DMS53 treated with DMSO at 0.1 percent for 48 hours (cell line): ENCODE results near the gene USP48.

ENCODE experiments used
- DNase-seq: peaks from one replicate; lab custom pipeline; 2025; ENCODE audit not compliant: unreplicated experiment; lab: John Stamatoyannopoulos, UW

The USP48 gene

DNA sequence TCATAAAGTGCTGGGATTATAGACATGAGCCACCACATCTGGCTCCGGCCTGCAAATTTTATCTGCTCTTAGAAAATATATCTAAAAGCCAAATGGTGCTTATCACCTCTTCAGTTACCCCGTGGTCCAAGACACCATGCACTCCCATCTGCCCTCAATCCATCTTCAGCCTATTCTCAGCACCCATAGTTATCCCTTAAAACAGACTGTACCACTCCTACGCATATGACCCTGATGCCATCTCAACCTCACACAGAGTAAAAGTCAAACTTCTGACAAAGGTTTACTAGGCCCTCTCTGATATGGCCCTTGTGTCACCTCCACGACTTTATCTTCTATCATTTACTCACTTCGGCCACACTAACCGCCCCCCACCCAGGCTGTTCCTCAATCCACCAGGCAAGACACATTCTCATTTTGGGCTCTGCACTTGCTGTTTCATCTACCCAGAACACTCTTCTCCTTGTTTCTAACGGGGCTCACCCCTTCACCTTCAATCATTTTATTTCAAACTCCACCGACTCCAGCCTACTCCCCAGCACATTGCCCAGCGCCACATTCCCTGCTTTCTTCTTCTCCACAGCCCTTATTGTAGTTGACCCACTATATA is 33.0 kb downstream of the USP48 start:
- DNase-seq: no peak

DNA sequence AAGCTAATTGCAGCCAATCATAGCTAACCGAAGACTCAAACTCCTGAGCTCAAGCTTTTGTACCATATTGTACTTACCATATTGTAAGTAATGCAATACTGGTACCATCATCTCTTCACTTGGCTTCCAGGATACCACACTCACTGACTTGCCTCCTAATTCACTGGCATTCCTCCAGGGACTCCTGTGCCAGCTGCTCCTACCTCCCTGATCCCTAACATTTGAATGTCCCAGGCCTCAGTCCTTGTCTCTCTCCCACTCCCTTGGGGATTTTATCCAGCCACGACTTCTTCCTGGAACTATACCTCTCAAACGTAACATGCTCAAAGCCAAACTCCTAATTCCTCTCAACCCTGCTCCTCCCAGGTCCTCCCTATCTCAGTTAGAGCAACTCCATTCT is 33.8 kb downstream of the USP48 start:
- DNase-seq: no peak

DNA sequence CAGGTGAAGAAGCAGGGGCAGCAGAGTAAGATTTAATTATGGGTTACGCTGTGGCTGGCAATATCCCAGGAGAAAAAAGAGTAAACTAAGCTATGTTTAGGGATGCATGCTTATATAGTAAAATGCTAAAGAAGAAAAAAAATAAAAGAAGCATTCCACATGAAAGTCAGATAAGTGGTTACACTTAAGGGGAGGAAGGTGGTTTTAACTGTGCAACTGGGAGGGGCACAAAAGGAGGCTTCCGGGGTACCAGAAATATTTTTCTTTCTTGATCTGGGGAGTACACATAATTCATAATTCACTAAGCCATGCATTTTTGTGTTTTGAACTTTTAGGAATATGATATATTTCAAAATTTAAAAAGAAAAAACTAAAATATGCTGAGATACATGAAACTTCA is 39.5 kb downstream of the USP48 start:
- DNase-seq: no peak

DNA sequence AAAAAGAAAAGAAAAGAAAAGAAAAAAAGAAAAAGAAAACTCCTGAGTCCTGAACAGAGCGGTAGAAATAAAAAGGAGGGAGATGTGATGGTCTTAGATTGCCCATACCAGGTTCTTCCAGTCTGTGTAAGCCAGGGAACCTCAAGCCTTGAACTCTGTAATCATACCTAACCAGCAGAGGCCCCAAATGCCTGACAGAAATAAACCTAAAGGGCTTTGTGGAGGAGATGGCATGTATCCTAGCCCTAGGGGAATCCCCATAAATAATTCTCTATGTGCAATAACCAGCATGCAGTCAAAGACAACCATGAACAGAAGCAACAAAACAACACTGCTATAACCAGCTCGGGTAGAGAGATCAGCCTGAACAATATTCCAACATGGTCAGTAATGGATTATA is 40.4 kb downstream of the USP48 start:
- no peak for DNase-seq

DNA sequence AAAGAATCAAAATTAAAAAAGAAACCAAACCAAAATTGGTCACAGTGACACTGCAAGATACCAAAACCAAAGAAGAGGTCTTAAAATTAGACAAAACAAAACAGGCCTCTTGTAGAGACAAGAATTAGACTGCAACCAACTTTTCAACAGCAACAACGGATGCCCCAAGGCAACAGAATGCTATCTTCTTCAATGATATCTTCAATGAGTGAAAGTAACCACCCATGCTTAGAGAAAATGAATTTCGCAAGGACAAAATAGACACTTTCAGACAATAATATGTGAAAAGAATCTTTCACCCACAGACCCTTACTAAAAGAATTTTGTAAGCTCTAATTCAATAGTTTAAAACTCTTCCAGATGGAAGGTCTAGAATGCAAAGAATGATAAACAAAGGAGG is 41.7 kb downstream of the USP48 start:
- DNase-seq: no peak

DNA sequence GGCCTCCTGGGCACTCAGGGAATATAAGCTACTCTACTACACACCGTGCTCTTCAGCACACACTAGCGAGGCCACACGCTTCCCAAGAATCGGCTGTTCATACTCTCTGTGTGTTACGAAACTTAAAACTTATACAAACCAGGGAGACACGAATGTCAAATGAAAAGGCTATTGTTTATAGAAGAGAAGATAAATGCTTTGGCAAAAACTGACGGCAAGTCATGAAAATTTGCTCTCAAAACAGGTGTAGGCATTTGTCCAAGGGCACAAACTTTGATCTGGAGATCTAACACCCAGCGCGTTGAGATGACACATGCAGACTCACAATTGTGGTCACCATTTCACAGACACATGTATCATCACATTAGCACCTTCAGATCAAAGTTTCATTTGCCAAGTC is 46.1 kb downstream of the USP48 start:
- DNase-seq: no peak

DNA sequence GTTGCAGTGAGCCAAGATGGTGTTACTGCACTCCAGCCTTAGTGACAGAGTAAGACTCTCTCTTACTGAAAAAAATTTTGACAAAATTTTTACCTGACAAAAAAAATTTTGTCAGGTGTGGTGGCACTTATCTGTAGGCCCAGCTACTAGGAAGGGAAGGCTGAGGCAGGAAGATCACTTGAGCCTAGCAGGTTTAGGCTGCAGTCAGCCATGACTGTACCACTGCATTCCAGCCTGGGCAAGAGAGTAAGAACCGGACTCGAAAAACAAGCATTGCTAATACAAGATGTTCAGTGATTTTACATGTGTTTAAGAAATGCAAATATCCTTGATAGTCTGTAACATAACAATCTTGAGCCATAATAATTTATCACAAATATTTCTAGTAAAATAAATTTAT is 46.9 kb downstream of the USP48 start:
- DNase-seq: no peak

DNA sequence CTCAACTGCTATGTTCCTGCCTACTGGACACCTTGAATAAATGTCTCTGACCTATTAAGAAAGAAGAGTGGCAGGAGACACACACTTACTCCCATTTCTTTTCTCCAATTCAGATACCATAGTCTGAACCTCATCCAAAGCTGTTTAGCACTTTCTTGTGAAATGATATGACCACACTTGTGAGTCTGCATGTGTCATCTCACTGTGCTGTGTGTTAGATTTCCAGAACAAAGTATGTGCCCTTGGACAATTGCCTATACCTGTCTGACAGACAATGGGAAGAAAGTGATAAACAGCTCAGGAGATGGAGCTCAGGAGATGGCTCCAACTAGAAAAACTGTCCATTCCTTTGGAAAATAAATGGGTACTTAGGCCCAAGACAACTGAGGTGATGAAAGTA is 48.4 kb downstream of the USP48 start:
- no peak for DNase-seq

DNA sequence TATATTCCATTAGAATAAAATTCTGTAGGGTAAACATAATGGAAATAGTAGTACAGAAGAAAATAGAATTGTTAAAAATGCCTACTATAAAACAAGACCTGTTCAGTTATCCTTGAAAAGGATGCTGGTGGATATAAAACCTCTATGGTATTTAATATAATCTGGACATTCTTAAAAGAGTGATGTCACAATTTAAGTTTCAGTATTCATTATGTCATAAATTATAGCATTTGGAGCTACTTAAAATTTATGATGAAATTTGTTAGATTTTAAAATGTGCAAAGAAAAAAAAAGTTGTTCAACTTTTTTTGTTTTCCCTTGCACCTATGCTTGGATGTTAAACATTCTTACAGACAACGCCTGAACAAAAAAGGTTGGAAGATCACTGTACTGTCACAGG is 50.3 kb downstream of the USP48 start:
- no peak for DNase-seq

DNA sequence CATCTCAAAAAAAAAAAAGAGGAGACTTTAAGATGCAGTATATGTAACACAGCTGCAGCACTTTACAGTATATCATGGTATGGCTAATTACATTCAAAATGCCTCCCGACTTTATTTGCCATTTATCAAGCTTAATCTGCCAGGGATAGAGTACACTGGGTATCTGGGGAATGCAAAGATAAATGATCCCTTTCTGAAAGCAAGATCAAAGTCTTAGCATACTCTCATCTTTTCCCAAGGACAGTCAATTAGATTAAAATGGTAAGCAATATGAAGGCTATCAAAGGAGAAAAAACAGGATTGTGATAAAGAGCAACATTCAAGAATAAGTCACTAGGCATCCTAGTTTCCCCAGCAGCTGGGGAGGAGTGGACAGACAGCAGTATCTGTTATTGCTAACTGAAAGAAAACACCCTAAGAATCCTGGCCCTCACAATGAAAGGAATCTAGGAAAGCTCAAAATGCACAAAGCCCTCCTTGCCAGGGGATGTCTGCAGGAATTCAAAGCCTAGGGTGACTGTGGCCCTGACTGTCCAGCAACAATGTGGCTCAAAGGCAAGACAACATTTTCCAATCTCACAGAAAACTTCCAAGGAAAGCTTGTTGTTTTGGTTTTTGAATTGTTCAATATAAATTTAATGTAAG is 57.1 kb downstream of the USP48 start:
- DNase-seq: no peak

DNA sequence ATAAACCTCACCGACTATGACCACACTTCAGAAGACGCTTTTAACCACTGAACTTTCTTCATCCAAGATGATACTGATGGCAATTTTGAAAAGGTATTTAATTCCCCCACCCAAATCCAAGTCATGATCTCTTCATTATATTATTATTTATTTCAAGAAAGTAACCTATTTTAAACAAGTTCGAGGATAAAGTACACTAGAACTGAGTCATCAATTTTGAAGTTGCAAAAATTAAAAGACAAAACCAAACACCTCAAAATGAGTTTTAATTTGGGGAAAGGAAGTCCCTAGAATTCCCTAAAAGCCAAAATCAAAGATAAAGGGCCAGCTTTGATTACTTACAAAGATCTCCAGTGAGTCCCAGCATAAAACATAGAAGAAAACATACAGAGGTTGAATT is 58.4 kb downstream of the USP48 start:
- DNase-seq: no peak

DNA sequence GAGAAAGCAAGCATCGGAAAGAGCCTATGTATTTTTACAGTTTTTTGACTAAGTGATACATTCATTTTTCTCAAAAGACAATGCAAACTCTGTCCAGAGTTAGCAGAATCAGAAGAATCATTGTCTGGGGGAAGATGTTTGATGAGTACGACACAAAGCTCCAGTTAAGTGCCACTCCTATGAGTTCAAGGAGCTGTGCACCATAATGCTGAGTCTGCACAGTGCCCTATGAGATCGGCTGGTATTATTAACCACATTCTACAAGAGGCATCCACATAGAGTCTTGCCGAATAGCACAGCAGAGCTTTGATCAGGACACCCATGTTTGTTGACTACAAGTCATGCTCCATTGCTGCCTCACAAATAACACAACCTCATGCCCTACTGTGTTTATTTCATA is 58.9 kb downstream of the USP48 start:
- no peak for DNase-seq

DNA sequence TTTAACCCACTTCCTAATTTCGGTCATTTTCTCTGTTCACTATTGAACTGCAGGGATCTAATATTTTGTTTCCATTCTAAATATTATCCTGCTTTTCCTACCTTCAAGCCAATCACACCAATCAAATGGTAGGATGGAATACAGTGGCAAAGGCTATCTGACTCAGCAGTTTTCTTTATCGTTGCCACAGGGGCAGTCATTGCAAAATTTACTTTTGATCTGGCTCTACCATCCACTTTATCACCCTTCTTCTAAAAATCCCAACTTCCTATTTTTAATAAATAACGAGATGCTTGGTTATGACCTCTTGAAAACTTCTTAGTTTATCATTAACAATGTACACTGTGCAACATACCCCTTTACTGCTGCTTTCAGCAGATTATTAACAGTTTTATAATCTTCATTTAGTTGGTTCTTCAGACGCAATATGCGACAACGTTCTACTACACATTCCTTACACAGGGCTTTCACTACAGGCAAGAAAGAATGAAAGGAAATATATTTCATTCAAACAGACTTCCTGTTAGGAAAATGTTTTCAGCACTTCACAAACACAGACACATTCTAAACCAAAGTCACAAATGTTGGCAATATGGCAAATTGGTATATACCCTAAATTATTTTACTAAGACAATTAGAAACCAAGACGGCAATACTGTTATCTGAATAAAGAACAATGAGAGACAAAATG is 61.5 kb downstream of the USP48 start:
- DNase-seq: no peak

DNA sequence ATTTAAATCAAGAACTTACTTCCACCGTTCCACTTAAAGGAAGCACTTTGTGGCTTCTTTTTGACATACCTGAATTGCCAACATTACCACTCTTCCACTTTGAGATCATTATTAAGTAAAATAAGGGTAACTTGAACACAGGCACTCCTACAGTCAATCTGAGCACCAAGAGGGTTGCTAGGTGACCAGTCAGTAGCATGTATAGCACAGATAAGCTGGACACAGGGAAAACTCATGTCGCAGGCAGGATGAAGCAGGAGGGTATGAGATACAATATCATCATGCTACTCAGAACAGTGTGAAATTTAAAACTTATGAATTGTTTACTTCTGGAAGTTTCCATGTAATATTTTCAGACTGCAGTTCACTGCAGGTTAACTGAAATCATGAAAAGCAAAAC is 66.8 kb downstream of the USP48 start:
- no peak for DNase-seq

DNA sequence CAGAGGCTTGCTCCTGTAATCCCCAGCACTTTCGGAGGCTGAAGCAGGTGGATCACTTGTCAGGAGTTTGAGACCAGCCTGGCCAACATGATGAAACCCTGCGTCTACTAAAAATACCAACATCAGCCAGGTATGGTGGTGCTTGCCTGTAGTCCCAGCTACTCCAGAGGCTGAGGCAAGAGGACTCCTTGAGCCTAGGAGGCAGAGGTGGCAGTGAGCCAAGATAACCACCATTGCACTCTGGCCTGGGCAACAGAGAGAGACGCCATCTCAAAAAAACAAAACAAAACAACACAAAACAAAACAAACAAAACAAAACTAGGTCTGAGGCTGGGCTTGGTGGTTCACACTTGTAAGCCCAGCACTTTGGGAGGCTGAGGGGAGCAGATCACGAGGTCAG is 75.1 kb downstream of the USP48 start:
- DNase-seq: no peak

DNA sequence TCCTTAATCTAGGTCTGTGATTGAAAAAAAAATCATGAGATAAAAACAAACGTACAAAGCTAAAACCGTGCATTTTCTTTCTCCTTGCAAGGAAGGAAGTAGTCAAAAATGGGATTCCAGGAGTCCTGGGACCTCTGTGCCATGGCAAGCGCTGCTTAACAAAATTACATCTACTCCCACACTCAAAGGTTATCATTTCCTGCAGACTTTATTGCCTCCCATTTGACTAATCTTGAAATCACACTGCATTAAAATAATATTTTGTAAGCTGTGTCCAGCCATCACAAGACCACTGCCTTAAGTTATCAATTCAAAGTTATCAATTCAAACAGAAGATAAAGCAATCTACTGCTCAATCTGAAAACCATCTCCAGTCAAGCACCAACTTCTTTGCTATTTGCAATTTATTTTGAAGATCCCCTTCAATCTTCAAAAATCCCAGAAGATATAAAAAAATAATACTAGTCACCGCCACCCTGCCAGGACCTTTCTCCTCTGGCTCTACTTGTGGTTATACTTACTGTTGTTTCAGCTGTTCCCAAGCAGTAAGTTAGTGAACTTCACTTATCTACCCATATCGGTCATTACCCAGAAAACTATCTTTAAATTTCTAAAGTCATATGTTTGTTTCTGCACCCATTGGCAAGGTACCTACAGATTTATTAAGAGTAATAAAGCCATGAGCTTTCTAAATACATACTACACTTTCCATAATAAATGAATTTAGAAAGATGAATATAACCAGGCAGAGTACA is 75.7 kb downstream of the USP48 start:
- DNase-seq: no peak

DNA sequence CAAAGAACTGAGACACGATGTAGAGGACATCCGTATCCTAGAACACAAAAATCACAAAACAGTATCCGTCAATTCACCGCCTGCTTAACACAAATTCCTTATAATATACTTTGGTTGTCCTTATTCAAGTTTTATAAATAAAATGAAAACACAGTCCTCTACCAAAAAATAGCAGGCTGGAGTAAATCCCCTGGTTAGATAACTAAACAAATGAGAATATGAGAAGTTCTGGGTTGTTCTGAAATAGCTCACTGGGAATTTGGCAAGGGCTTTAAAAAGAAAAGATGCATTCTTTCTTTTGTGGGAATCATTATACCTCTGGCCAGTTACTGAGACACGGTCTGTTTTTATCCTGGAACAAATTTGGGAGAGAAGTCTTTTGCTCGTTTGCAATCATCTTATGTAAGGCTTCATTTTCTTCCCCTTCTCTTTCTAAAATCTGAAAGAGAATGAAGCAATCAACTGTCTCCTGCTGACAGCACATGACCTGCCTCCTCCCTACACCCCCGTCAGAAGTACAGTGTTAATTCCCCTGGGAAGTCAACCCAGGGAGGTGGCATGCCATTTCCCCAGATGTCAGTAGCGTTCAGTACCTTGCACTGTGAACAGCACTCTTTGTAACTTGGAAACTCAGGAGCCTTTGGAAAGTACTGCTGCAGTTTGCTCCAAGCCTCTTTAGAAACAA is 76.7 kb downstream of the USP48 start:
- DNase-seq: no peak

DNA sequence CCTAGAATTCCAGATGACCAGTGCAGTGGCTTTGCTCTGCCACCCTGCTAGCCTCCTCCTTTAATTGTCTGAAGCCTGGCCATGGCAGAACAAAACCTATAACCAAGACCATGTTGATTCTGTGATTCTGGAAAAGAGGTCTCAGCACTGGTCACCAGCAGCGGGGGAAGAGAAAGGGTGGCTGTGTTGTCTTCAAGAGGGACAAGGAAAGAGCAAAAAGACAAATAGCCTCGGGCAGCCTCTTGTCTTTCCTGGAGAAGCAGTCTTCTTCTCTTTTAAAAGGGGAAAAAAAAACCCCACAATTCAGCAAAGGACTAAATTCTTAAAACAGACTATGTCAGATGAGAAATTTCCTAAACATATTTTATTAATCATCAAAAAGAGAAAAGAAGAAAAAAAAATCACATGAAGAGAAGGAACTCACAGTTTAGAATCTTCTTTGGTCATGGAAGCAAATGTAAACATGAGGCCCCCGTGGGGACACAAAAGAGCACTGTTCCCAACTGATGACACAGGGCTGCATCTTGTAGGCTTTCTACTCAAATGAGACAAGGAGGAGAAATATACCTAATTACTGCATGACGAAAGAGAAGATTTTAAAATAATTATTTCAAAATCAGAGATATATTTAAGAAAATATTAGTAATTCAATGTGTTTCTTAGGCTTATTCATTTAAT is 77.5 kb downstream of the USP48 start:
- DNase-seq: no peak

DNA sequence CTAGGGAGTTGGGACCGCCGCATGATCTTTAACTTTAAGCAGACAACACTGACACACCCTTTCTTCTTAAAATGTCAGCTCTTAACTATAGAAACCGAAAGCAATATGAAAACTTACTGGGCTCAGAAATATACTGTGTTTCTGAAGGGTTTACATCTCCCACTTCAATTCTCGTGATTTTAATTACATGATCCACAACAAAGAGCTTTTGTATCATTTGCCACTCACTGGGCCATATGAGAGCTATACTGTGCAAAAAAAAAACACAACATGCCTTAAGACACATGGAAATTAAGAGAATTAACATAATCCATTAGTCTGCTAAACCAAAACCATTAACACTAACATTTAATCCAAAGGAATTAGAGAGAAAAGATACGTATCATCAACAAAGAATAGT is 78.8 kb downstream of the USP48 start:
- DNase-seq: no peak

DNA sequence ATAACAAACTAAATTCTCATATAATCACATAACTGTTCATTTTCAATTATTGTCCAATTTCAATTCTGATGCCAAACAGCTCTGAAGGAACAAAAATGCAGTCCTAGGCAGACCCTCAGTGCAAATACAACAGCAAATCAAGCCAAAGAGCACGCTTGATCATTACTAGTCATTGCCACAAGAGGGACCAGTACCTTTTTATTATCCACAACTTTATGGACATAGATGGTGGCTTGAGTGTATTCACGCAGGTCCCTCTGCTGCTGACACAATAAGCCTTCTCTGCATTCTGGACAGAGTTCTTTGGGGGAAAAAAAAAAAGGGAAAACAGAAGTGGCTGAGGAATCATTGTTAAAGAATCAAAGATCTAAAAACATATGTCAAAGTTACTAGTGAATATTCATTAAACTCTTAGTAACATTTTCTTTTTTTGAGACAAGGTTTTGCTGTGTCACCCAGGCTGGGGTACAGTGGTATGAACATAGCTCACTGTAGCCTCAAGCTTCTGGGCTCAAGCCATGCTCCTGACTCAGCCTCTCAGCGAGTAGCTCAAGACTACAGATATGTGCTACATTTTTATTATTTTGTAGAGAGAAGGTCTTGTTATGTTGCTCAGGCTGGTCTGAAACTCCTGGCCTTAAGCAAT is 79.5 kb downstream of the USP48 start:
- peak; percentile 26 for DNase-seq
